Measurements from ENCODE around the gene NT5C1B. TPM values are rescaled to one million over a fixed set of nuclear protein-coding genes. Genes with fewer than 3 reads are reported as not detected.

Gene NT5C1B
- total and polyA plus RNA-seq, 9 donors, result not detected

DNA sequence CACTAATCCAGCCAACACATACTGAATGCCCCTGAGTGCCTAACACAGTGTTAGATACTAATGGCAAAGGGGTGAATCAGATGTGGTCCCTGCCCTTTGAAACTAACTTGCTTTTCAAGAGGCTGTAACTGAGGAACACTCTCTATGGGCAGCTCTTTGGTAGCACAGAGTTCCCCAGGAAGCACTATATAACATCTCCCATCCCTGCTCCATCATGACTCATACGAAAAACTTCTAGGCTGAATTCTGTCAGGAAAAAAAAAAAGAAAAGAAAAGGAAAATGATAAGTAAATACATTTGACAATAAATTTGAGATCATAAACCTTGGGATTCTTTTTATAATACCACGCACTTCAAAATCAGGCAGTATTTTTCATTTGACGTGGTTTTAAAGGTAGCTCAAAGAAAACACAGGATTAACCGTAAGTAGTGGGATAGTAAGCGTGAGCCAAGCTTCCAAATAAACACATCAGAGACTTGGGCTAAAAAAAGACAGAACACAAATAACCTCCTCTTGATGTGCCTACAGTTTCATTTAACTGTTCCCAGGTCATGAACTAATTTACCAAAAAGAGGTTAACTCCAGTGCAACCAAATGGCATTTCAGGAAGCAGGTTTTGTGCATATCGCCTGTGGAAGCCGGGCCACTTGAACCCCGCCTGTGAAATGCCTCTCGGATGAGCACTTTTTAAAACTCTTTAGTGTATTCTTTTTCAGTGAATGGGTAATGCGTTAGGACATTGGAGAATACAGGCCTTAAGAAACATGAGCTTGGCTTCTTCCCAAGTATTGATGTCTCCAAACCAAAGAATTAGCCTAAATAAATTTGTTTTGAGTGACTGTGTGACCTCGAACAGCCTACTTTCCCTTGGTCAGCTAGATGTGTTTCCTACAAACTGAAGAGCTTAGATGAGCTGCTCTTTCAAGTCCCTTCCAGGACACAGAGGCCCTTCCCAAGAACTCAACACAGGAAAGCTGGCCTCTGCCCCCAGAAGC lies 71.0 kb downstream of the NT5C1B start:
- Histone ChIP-seq H3K4me1 (ENCODE audit: insufficient read depth) (no peaks in the 10 kb centered on the region), H3K4me3 (no peak overlapping the region), H3K27ac (no peak overlapping the region), H3K27me3 (no peaks in the 10 kb centered on the region), H3K36me3 (no peaks in the 10 kb centered on the region), H3K9me3 (no peaks in the 10 kb centered on the region)
- intact Hi-C loops (cut with DNase I), result loop anchor here in 1 of 4 donors (10.0 kb wide), 1 partner anchor 1346 kb away; no protein-coding TSS in a partner anchor
- no peak for TF ChIP-seq POLR2A (IDR thresholded peaks at IDR 0.05)
- TF ChIP-seq, protein P1, sequence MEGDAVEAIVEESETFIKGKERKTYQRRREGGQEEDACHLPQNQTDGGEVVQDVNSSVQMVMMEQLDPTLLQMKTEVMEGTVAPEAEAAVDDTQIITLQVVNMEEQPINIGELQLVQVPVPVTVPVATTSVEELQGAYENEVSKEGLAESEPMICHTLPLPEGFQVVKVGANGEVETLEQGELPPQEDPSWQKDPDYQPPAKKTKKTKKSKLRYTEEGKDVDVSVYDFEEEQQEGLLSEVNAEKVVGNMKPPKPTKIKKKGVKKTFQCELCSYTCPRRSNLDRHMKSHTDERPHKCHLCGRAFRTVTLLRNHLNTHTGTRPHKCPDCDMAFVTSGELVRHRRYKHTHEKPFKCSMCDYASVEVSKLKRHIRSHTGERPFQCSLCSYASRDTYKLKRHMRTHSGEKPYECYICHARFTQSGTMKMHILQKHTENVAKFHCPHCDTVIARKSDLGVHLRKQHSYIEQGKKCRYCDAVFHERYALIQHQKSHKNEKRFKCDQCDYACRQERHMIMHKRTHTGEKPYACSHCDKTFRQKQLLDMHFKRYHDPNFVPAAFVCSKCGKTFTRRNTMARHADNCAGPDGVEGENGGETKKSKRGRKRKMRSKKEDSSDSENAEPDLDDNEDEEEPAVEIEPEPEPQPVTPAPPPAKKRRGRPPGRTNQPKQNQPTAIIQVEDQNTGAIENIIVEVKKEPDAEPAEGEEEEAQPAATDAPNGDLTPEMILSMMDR (IDR thresholded peaks at IDR 0.05), result no peak
- no peak for TF ChIP-seq EP300 (IDR thresholded peaks at IDR 0.05)
- 61 to 74% (median 64%) methylated on average over 11 of the region's 11 CpGs for WGBS, 3 donors
- no peak for DNase-seq

DNA sequence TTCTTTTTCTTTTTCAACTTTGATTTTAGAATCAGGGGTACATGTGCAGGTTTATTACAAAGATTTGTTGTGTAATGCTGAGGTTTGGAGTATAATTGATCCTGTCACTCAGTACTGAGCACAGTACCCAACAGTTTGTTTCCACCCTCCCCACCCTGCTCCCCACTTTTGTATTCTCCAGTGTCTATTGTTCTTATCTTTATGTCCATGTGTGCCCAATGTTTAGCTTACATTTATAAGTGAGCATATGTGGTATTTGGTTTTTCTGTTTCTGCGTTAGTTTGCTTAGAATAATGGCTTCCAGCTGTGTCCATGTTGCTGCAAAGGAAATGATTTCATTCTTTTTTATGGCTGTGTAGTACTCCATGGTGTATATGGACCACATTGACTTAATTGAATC lies 72.0 kb downstream of the NT5C1B start:
- DNase-seq, result no peak
- WGBS, 3 donors, result 83 to 89% (median 85%) methylated on average over 1 of the region's 1 CpG
- no peak for TF ChIP-seq EP300 (IDR thresholded peaks at IDR 0.05)
- no peak for TF ChIP-seq POLR2A (IDR thresholded peaks at IDR 0.05)
- TF ChIP-seq, protein P1 (IDR thresholded peaks at IDR 0.05), result no peak
- Histone ChIP-seq H3K4me3 (no peak overlapping the region), H3K27me3 (no peaks in the 10 kb centered on the region), H3K9me3 (no peaks in the 10 kb centered on the region), H3K27ac (no peak overlapping the region), H3K4me1 (ENCODE audit: insufficient read depth) (no peaks in the 10 kb centered on the region), H3K36me3 (no peaks in the 10 kb centered on the region)
- intact Hi-C loops (cut with DNase I), result loop anchor here in 1 of 4 donors (10.0 kb wide), 1 partner anchor 1347 kb away; no protein-coding TSS in a partner anchor

DNA sequence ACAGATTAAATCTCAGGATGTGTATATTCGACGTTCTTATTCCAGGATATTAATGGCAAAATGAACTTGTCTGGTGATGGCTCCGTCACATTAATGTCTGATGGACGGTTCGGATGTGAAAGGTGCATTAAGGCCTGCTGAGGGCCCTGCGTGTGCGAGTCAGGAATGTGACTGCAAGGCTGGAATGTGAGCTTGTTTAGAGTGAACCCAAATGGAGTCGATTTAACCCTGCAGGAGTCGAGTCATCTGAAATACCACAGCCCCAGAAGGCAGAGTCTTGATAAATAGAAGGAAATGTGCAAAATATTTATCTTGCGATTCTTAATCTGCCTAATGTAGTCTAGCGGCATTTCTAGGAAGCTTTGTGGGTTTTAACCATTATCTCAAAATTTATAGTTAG lies 73.3 kb downstream of the NT5C1B start:
- Histone ChIP-seq H3K4me1 (ENCODE audit: insufficient read depth) (no peaks in the 10 kb centered on the region), H3K27ac (no peak overlapping the region), H3K36me3 (no peaks in the 10 kb centered on the region), H3K27me3 (no peaks in the 10 kb centered on the region), H3K4me3 (no peak overlapping the region), H3K9me3 (no peaks in the 10 kb centered on the region)
- intact Hi-C loops (cut with DNase I), result loop anchor here in 1 of 4 donors (10.0 kb wide), 1 partner anchor 1349 kb away; no protein-coding TSS in a partner anchor
- DNase-seq, result no peak
- TF ChIP-seq POLR2A (IDR thresholded peaks at IDR 0.05), result no peak
- 17 to 37% (median 25%) methylated on average over 11 of the region's 11 CpGs for WGBS, 3 donors

DNA sequence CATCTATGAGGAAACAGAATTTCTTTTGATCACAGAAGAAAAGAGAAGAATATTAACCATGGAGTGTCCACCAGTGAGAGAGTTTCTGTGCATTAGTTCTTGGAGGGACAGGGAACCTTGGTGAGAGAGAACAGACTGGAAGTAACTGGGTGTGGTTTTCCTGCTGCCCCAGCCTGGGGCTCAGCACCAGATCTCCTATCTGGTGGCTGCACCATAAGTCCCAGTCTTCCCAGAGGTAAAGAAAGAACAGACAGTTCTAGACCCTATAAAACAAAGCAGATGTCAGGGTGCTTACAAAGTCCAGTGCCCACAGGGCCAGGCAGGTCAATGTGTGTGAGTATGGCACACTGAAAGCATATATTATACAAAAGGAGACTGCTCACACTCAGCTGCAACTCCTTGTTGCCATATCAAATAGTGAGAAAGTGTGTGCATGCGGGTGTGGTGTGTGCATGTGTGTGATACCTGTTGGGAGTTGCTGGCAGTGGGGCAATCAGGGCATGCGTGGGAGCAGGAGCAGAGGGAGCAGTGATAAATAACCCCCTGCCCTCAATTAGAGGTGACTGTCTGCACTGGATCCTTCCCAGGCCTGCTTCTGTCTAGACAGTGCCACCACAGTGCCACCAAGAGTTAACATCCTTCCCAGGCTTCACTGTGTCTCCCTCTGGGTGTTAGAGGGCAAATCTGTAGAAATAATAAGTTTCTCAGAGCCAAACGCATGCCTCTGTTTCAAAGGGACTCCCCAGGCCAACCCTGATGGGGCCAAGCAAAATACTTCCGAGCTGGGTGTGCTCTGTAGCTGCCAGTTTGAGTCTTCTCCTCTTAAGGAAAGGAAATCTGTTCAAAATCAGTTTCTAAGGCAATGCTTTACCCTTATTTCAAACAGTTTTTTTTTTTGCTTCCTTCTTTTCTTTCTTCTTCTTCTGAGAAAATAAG lies 74.6 kb downstream of the NT5C1B start:
- 66 to 69% (median 69%) methylated on average over 4 of the region's 4 CpGs for WGBS, 3 donors
- intact Hi-C loops (cut with DNase I), result loop anchor here in 1 of 4 donors (10.0 kb wide), 1 partner anchor 1350 kb away; no protein-coding TSS in a partner anchor
- no peaks in the 10 kb centered on the region for H3K9me3 ChIP-seq
- no peaks in the 10 kb centered on the region for H3K36me3 ChIP-seq
- H3K4me3 ChIP-seq, result no peak overlapping the region
- TF ChIP-seq POLR2A (IDR thresholded peaks at IDR 0.05) (no peak), EP300 (IDR thresholded peaks at IDR 0.05) (no peak)
- TF ChIP-seq, protein P1 (IDR thresholded peaks at IDR 0.05), result no peak
- H3K27me3 ChIP-seq, result no peaks in the 10 kb centered on the region
- H3K27ac ChIP-seq, result no peak overlapping the region
- no peaks in the 10 kb centered on the region for H3K4me1 ChIP-seq (ENCODE audit: insufficient read depth)
- DNase-seq, result no peak

Small RNA genes within 50 kb of the gene (small RNA-seq; reads per million reads assigned to genes)
- gene RNU6-1215P, result not detected

Other genes starting within 250 kb of the NT5C1B start
- gene RDH14, start 28.9 kb downstream of the NT5C1B start, total RNA-seq, result 10 to 100 TPM; 16.0 to 27.5 (median 20.0) TPM
- gene RDH14, start 28.9 kb downstream of the NT5C1B start, polyA plus RNA-seq, result 10 to 100 TPM; 18.4 to 27.9 TPM

Measured in ovary (tissue), 9 donors.